Measurements from ENCODE around the gene NRDC. TPM values are rescaled to one million over a fixed set of nuclear protein-coding genes. Genes with fewer than 3 reads are reported as not detected.

The NRDC gene
- total and polyA plus RNA-seq, 10 of the 15 experiments (the other 5 are each of a cell fraction or from before 2014, with no cell fraction given): 50.1 to 134 (median 90.4) TPM

GRCh38 chr1:51916587-51917405, 38.3 kb upstream of the NRDC start:
- SMC1A ChIA-PET (ENCODE audit: uncharacterized antibody, unreplicated experiment): interaction anchor here (0.6 to 1.2 kb wide), 3 partner anchors 9 to 36 kb away, joined by 3 read pairs; no protein-coding TSS in a partner anchor
- H3K27ac ChIP-seq (ENCODE audit: control insufficient read depth, insufficient read depth): no peak overlapping the region
- in situ Hi-C loops (cut with MboI) (no loop called here), intact Hi-C loops (cut with micrococcal nuclease; ENCODE audit: unreplicated experiment) (no loop called here)
- no TSS peak for BruUV-seq (replicated peaks)
- H3K79me2 ChIP-seq (ENCODE audit: control insufficient read depth, insufficient read depth, low read length): no peaks in the 10 kb centered on the region
- POLR2A ChIA-PET: interaction anchor here (0.6 kb wide), 1 partner anchor 105 kb away, joined by 5 read pairs; no protein-coding TSS in a partner anchor
- CTCF ChIA-PET: interaction anchor here (0.9 to 2.1 kb wide), 2 partner anchors 19 to 24 kb away, joined by 4 to 8 read pairs; no protein-coding TSS in a partner anchor
- RAD21 ChIA-PET (ENCODE audit: unreplicated experiment): no interaction called here
- H3K36me3 ChIP-seq (ENCODE audit: control insufficient read depth in 2 of 2, insufficient read depth in 2 of 2, low read length in 1 of 2): no peaks in the 10 kb centered on the region
- H3K27me3 ChIP-seq (replicated peaks in 1 of 2; ENCODE audit: control insufficient read depth in 2 of 2, insufficient read depth in 2 of 2, low read length in 1 of 2): no peaks in the 10 kb centered on the region
- 25% methylated on average over 5 of the region's 5 CpGs for WGBS (ENCODE audit: insufficient coverage, insufficient replicate concordance, low lambda C conversion rate, missing lambda C conversion rate)
- H3K9ac ChIP-seq (ENCODE audit: control insufficient read depth, insufficient read depth, low read length): no peak overlapping the region
- no peaks in the 10 kb centered on the region for H3K9me3 ChIP-seq (replicated peaks; ENCODE audit: control insufficient read depth, insufficient read depth, low read length)
- no peak overlapping the region for H2AFZ ChIP-seq (ENCODE audit: control insufficient read depth, low read depth, low read length)
- ATAC-seq: no peak
- H3K4me3 ChIP-seq: no peak overlapping the region
- H3K4me1 ChIP-seq (ENCODE audit: control insufficient read depth, insufficient read depth, low read length): no peaks in the 10 kb centered on the region
- DNase-seq (ENCODE audit: low read depth, low spot score): no peak
- no peaks in the 10 kb centered on the region for H4K20me1 ChIP-seq (ENCODE audit: control insufficient read depth, insufficient read depth)
- H3K4me2 ChIP-seq (ENCODE audit: control insufficient read depth, insufficient read depth): no peak overlapping the region
- no peak for FAIRE-seq
- TF ChIP-seq E4F1 (IDR thresholded peaks at IDR 0.05; ENCODE audit: borderline replicate concordance, partially characterized antibody) (no peak), CEBPZ (IDR thresholded peaks at IDR 0.05; ENCODE audit: low read depth, low read length) (no peak), SUPT20H (IDR thresholded peaks at IDR 0.05; ENCODE audit: borderline replicate concordance, control insufficient read depth, low read depth, low read length) (no peak), NFIC (IDR thresholded peaks at IDR 0.05; ENCODE audit: low read depth, low read length) (no peak), PAX8 (IDR thresholded peaks at IDR 0.05) (no peak), MLLT1 (IDR thresholded peaks at IDR 0.05) (no peak), SREBF1 (IDR thresholded peaks at IDR 0.05; ENCODE audit: low read length) (no peak), SRF (IDR thresholded peaks at IDR 0.05; ENCODE audit: low read depth in 2 of 2, low read length in 2 of 2) (no peak), NR2F1 (conservative IDR thresholded peaks at IDR 0.05) (no peak), SMC3 (IDR thresholded peaks at IDR 0.05; ENCODE audit: borderline replicate concordance, low read length) (no peak), RUNX3 (IDR thresholded peaks at IDR 0.05; ENCODE audit: low read length) (no peak), POLR2AphosphoS2 (IDR thresholded peaks at IDR 0.05; ENCODE audit: low read depth, low read length) (no peak)

Data from GM12878 (cell line).